Endodermal cell (in vitro differentiated cells): ENCODE data around the gene RBMS3. TPM values are rescaled to one million over a fixed set of nuclear protein-coding genes. Genes with fewer than 3 reads are reported as not detected.

Experiments used
- DNase-seq: peaks from one replicate; pipeline ENCODE4 v3.0.0-alpha.2; 2017
- H3K27ac ChIP-seq: 2 replicates; pipeline ENCODE4 v1.5.1; 2013; ENCODE audit warnings: mild to moderate bottlenecking, low read depth, low read length, moderate library complexity
- H3K27me3 ChIP-seq: 2 replicates; pipeline ENCODE4 v1.6.1; 2013; ENCODE audit warnings: mild to moderate bottlenecking, low read length, moderate library complexity; ENCODE audit not compliant: insufficient read depth, control insufficient read depth, poor library complexity, severe bottlenecking
- H3K36me3 ChIP-seq: 2 replicates; pipeline ENCODE4 v1.7.0; 2013; ENCODE audit warnings: mild to moderate bottlenecking, low read length, moderate library complexity; ENCODE audit not compliant: control insufficient read depth, insufficient read depth
- H3K4me1 ChIP-seq: one replicate; pipeline ENCODE4 v1.7.0; 2013; ENCODE audit warnings: low read length; ENCODE audit not compliant: control insufficient read depth, insufficient read depth
- H3K4me3 ChIP-seq: 2 replicates; pipeline ENCODE4 v1.5.1; 2013; ENCODE audit warnings: mild to moderate bottlenecking, low read length, moderate library complexity
- H3K9ac ChIP-seq: 2 replicates; pipeline ENCODE4 v1.6.1; 2013; ENCODE audit warnings: mild to moderate bottlenecking, low read length, moderate library complexity; ENCODE audit not compliant: poor library complexity, severe bottlenecking; ENCODE audit errors: extremely low read depth
- H3K9me3 ChIP-seq: 2 replicates; pipeline ENCODE4 v1.6.1; 2013; ENCODE audit warnings: mild to moderate bottlenecking, low read length, moderate library complexity; ENCODE audit not compliant: control insufficient read depth
- H3K27ac Mint-ChIP-seq: 2 replicates; pipeline ENCODE4 v1.8.0; 2020; ENCODE audit warnings: mixed read lengths
- H3K27me3 Mint-ChIP-seq: 2 replicates; pipeline ENCODE4 v1.8.0; 2021; ENCODE audit warnings: mild to moderate bottlenecking, mixed read lengths; ENCODE audit not compliant: insufficient read depth
- H3K36me3 Mint-ChIP-seq: 2 replicates; pipeline ENCODE4 v1.8.0; 2020; ENCODE audit warnings: low read depth, mixed read lengths
- H3K4me1 Mint-ChIP-seq: 2 replicates; pipeline ENCODE4 v1.8.0; 2020; ENCODE audit warnings: mixed read lengths
- H3K4me3 Mint-ChIP-seq: 2 replicates; pipeline ENCODE4 v1.8.0; 2020; ENCODE audit warnings: mild to moderate bottlenecking, moderate library complexity, mixed read lengths
- H3K9me3 Mint-ChIP-seq: 2 replicates; pipeline ENCODE4 v1.8.0; 2020; ENCODE audit warnings: mild to moderate bottlenecking, mixed read lengths
- WGBS, 2 experiments: methylation state at CpG; one replicate each; pipeline versions ENCODE4 v1.1.5 to v1.1.7; 2013; ENCODE audit warnings: missing lambda C conversion rate in 2 of 2, mixed read lengths in 1 of 2; ENCODE audit not compliant: insufficient coverage in 1 of 2, insufficient read length in 1 of 2; 5-methylcytosine and 5-hydroxymethylcytosine counted together
- total RNA-seq, 2 donors: library from RNA; stranded (reverse); fragmentation: NEBNext Ultra II Directional in 1 of 2; extraction: Animal tissue kit (Norgen Biotek cat#: 25700) in 1 of 2; gene quantifications; 2 replicates in 1 of 2; 3 replicates in 1 of 2; pipeline ENCODE4 v1.2.1, GENCODE V29; 2021
- TF ChIP-seq, protein P1 (sequence below): fragments of 200-600 bp; sonication (generic); conservative IDR thresholded peaks from 2 replicates; pipeline ENCODE4 v1.5.0; 2021; ENCODE audit warnings: antibody characterized with exemption, mild to moderate bottlenecking

The RBMS3 gene
- total RNA-seq, 2 donors from 2014 or later = 2.0 to 7.3 TPM

DNA sequence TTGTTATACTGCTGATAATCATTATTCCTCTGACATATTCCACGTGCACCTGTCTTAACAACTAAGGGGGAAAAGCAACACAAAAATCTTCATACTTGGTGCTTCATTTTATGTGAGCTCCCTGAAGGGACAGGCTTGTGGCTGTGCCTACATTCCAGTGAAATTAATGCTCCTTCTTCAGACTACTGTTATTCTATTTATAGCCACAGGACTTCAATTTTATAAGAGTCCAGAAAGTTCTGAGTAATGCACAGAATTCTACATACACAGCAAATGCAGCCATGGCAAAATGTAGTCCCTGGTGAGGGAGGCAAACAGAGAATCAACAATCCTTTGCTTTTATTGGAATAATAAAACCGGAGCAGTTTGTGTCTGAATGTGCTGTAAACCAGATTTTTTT is 417.1 kb downstream of the RBMS3 start:
- no peak overlapping the region for H3K4me3 Mint-ChIP-seq
- no peaks in the 10 kb centered on the region for H3K27me3 Mint-ChIP-seq
- H3K27ac Mint-ChIP-seq = no peak overlapping the region
- TF ChIP-seq, protein P1, sequence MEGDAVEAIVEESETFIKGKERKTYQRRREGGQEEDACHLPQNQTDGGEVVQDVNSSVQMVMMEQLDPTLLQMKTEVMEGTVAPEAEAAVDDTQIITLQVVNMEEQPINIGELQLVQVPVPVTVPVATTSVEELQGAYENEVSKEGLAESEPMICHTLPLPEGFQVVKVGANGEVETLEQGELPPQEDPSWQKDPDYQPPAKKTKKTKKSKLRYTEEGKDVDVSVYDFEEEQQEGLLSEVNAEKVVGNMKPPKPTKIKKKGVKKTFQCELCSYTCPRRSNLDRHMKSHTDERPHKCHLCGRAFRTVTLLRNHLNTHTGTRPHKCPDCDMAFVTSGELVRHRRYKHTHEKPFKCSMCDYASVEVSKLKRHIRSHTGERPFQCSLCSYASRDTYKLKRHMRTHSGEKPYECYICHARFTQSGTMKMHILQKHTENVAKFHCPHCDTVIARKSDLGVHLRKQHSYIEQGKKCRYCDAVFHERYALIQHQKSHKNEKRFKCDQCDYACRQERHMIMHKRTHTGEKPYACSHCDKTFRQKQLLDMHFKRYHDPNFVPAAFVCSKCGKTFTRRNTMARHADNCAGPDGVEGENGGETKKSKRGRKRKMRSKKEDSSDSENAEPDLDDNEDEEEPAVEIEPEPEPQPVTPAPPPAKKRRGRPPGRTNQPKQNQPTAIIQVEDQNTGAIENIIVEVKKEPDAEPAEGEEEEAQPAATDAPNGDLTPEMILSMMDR = no peak
- Histone ChIP-seq H3K9ac (no peak overlapping the region), H3K27me3 (no peaks in the 10 kb centered on the region), H3K4me3 (no peak overlapping the region), H3K4me1 (peaks cover 7% of the 10 kb centered on the region), H3K9me3 (peaks cover 6% of the 10 kb centered on the region), H3K36me3 (no peaks in the 10 kb centered on the region), H3K27ac (no peak overlapping the region)
- H3K9me3 Mint-ChIP-seq = peaks cover 12% of the 10 kb centered on the region
- H3K36me3 Mint-ChIP-seq = peaks cover 6% of the 10 kb centered on the region
- peaks cover 5% of the 10 kb centered on the region for H3K4me1 Mint-ChIP-seq
- no peak for DNase-seq
- 93 to 96% methylated on average over 2 of the region's 2 CpGs for WGBS, 2 experiments

GRCh38 chr3:29700256-29700655 is 419.4 kb downstream of the RBMS3 start:
- DNase-seq = no peak
- Mint-ChIP-seq H3K4me3 (no peak overlapping the region), H3K27ac (no peak overlapping the region), H3K27me3 (no peaks in the 10 kb centered on the region), H3K4me1 (no peaks in the 10 kb centered on the region), H3K36me3 (peaks cover 8% of the 10 kb centered on the region), H3K9me3 (peaks cover 12% of the 10 kb centered on the region)
- Histone ChIP-seq H3K27me3 (no peaks in the 10 kb centered on the region), H3K36me3 (no peaks in the 10 kb centered on the region), H3K9me3 (peaks cover 6% of the 10 kb centered on the region), H3K27ac (no peak overlapping the region), H3K4me3 (no peak overlapping the region), H3K4me1 (no peaks in the 10 kb centered on the region), H3K9ac (no peak overlapping the region)
- 94 to 95% methylated on average over 2 of the region's 2 CpGs for WGBS, 2 experiments
- TF ChIP-seq, protein P1 = no peak

- H3K27me3 Mint-ChIP-seq = no peaks in the 10 kb centered on the region
- TF ChIP-seq, protein P1 = no peak
- Histone ChIP-seq H3K9me3 (peaks cover 6% of the 10 kb centered on the region), H3K36me3 (no peaks in the 10 kb centered on the region), H3K9ac (no peak overlapping the region), H3K4me1 (no peaks in the 10 kb centered on the region), H3K27me3 (no peaks in the 10 kb centered on the region), H3K27ac (no peak overlapping the region), H3K4me3 (no peak overlapping the region)
- H3K4me3 Mint-ChIP-seq = no peak overlapping the region
- peaks cover 12% of the 10 kb centered on the region for H3K9me3 Mint-ChIP-seq
- 95 to 98% methylated on average over 19 to 41 of the region's 41 CpGs for WGBS, 2 experiments
- H3K4me1 Mint-ChIP-seq = no peaks in the 10 kb centered on the region
- H3K27ac Mint-ChIP-seq = no peak overlapping the region
- DNase-seq = no peak
- peaks cover 8% of the 10 kb centered on the region for H3K36me3 Mint-ChIP-seq
Observed at GRCh38 chr3:29701326-29701983, 420.6 kb downstream of the RBMS3 start.
